ENCODE data around the gene BHMT.

BHMT gene

DNA sequence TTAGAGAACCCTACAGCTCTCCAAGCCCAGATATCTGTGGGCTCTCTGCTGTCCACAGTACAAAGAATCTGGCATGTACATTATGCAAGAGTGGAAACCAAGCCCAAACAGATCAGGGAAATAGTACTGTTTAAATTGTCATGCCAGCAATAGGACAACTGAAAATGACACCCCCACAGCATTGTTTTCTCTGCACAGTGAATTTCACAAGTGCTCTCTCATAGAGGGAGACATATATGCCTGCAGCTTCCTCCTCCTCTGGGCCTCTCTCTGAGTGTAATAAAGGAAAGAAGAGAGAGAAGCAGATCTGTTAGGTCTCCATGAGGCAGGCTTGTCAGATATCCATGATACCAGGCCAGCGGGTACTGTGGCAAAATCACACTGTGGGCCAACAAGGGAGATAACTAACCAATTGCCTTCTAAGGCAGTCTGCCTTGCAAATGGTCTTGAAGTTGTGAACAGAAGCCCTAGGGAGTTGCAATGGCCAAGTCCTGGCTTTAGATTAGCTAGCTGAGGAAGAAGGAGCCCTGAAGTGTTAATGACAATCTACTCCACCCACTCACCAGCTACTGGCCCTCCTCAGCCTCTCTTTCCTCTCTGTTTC lies 69.9 kb downstream of the BHMT start:
- Histone ChIP-seq H3K4me2 (no peak overlapping the region), H3K79me2 (ENCODE audit: insufficient read depth, low read depth) (no peaks in the 10 kb centered on the region), H2AFZ (ENCODE audit: low read depth) (no peak overlapping the region; the same call in 1 of the 2 replicates), H3K4me1 (ENCODE audit: low read depth, poor library complexity, severe bottlenecking) (peaks cover 18% of the 10 kb centered on the region), H3K27me3 (ENCODE audit: insufficient read depth, low read depth) (no peaks in the 10 kb centered on the region), H3K27ac (peak overlapping the region; percentile 16; the same call in 1 of the 2 replicates), H4K20me1 (ENCODE audit: insufficient read depth) (no peaks in the 10 kb centered on the region), H3K9ac (no peak overlapping the region), H3K36me3 (ENCODE audit: insufficient read depth) (no peaks in the 10 kb centered on the region), H3K4me3 (IDR thresholded peaks at IDR 0.05; ENCODE audit: insufficient read depth, low read depth, low read length) (no peak overlapping the region)
- TF ChIP-seq, protein P1, sequence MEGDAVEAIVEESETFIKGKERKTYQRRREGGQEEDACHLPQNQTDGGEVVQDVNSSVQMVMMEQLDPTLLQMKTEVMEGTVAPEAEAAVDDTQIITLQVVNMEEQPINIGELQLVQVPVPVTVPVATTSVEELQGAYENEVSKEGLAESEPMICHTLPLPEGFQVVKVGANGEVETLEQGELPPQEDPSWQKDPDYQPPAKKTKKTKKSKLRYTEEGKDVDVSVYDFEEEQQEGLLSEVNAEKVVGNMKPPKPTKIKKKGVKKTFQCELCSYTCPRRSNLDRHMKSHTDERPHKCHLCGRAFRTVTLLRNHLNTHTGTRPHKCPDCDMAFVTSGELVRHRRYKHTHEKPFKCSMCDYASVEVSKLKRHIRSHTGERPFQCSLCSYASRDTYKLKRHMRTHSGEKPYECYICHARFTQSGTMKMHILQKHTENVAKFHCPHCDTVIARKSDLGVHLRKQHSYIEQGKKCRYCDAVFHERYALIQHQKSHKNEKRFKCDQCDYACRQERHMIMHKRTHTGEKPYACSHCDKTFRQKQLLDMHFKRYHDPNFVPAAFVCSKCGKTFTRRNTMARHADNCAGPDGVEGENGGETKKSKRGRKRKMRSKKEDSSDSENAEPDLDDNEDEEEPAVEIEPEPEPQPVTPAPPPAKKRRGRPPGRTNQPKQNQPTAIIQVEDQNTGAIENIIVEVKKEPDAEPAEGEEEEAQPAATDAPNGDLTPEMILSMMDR (conservative IDR thresholded peaks at IDR 0.05; ENCODE audit: low read depth, low read length) = no peak
